Keratinocyte (primary cell): ENCODE data around the gene ABHD5.

ENCODE experiments used
- CTCF ChIP-seq, 3 experiments: IDR thresholded peaks in 1 of 3; conservative IDR thresholded peaks in 1 of 3; optimal IDR thresholded peaks in 1 of 3; 2 replicates in 2 of 3; 3 replicates in 1 of 3; pipeline versions ENCODE3 to v1.5.1; 2011; ENCODE audit warnings: low read length in 3 of 3, mild to moderate bottlenecking in 3 of 3, moderate library complexity in 2 of 3, control low read depth in 1 of 3, inconsistent platforms in 1 of 3; ENCODE audit not compliant: insufficient read depth in 2 of 3; ENCODE audit errors: extremely low read depth in 1 of 3
- EZH2 ChIP-seq: IDR thresholded peaks from one replicate; pipeline ENCODE4 v1.6.1; 2012; ENCODE audit warnings: inconsistent platforms, mild to moderate bottlenecking, low read length, moderate library complexity

- TF ChIP-seq CTCF (optimal IDR thresholded peaks at IDR 0.05 in 1 of 3, IDR thresholded peaks at IDR 0.05 in 1 of 3, conservative IDR thresholded peaks at IDR 0.05 in 1 of 3; ENCODE audit: extremely low read depth in 1 of 3, insufficient read depth in 2 of 3, low read length in 3 of 3) (no peak), EZH2 (no peak)
Measured at GRCh38 chr3:43676441-43676840, 14.3 kb upstream of the ABHD5 start.
